WERI-Rb-1 (cell line): Measurements from ENCODE around the gene KRT80.

Experiments used
- DNase-seq: peaks from one replicate; pipeline ENCODE4 v3.0.0-alpha.2; 2020
- H3K27ac ChIP-seq: fragments of 250-450 bp; sonication (Bioruptor Pico); 2 replicates; pipeline ENCODE4 v1.5.1; 2020; ENCODE audit warnings: mild to moderate bottlenecking, moderate library complexity
- H3K27me3 ChIP-seq: fragments of 250-450 bp; sonication (Bioruptor Pico); 2 replicates; pipeline ENCODE4 v1.5.1; 2021; ENCODE audit warnings: mild to moderate bottlenecking, low read depth, moderate library complexity; ENCODE audit not compliant: insufficient read depth, severe bottlenecking
- H3K36me3 ChIP-seq: fragments of 250-450 bp; sonication (Bioruptor Pico); 2 replicates; pipeline ENCODE4 v1.5.1; 2020; ENCODE audit warnings: mild to moderate bottlenecking, moderate library complexity
- H3K4me3 ChIP-seq: 2 replicates; pipeline ENCODE4 v1.5.1; 2011; ENCODE audit warnings: low read depth, mild to moderate bottlenecking, control low read depth, low read length
- H3K9me3 ChIP-seq: fragments of 250-450 bp; sonication (Bioruptor Pico); 2 replicates; pipeline ENCODE4 v1.5.1; 2021; ENCODE audit warnings: mild to moderate bottlenecking, moderate library complexity; ENCODE audit not compliant: severe bottlenecking
- TF ChIP-seq, protein P1 (sequence below): IDR thresholded peaks from 2 replicates; pipeline ENCODE4 v1.5.1; 2011; ENCODE audit warnings: low read depth, mild to moderate bottlenecking, control low read depth, inconsistent platforms, low read length

Gene KRT80

DNA sequence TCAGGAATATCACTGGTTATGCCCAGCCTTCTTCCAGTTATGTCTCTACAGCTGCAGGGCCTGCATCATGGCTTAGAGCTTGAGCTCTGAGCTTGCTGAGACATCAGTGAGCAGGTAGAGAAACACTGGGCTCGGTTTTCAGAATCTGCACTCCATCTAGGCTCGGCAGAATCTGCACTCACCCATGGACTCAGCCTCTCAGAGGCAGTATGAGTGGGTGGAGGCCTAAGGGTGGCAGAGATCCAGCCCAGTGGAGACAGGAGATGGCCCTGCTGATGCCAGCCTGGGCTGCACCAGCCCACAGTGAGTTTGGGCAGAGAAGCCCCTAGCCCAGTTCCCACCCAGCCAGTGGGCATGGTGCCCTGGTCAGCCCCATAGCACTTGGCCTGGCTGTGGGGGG is 12.8 kb downstream of the KRT80 start:
- Histone ChIP-seq H3K27me3 (no peaks in the 10 kb centered on the region), H3K36me3 (no peaks in the 10 kb centered on the region), H3K4me3 (no peak overlapping the region), H3K27ac (no peak overlapping the region), H3K9me3 (peaks cover 5% of the 10 kb centered on the region)
- TF ChIP-seq, protein P1, sequence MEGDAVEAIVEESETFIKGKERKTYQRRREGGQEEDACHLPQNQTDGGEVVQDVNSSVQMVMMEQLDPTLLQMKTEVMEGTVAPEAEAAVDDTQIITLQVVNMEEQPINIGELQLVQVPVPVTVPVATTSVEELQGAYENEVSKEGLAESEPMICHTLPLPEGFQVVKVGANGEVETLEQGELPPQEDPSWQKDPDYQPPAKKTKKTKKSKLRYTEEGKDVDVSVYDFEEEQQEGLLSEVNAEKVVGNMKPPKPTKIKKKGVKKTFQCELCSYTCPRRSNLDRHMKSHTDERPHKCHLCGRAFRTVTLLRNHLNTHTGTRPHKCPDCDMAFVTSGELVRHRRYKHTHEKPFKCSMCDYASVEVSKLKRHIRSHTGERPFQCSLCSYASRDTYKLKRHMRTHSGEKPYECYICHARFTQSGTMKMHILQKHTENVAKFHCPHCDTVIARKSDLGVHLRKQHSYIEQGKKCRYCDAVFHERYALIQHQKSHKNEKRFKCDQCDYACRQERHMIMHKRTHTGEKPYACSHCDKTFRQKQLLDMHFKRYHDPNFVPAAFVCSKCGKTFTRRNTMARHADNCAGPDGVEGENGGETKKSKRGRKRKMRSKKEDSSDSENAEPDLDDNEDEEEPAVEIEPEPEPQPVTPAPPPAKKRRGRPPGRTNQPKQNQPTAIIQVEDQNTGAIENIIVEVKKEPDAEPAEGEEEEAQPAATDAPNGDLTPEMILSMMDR, result no peak
- no peak for DNase-seq

GRCh38 chr12:52178443-52178842 is 13.4 kb downstream of the KRT80 start:
- Histone ChIP-seq H3K9me3 (peaks cover 5% of the 10 kb centered on the region), H3K27me3 (no peaks in the 10 kb centered on the region), H3K4me3 (no peak overlapping the region), H3K27ac (no peak overlapping the region), H3K36me3 (no peaks in the 10 kb centered on the region)
- TF ChIP-seq, protein P1, result no peak
- DNase-seq, result no peak

DNA sequence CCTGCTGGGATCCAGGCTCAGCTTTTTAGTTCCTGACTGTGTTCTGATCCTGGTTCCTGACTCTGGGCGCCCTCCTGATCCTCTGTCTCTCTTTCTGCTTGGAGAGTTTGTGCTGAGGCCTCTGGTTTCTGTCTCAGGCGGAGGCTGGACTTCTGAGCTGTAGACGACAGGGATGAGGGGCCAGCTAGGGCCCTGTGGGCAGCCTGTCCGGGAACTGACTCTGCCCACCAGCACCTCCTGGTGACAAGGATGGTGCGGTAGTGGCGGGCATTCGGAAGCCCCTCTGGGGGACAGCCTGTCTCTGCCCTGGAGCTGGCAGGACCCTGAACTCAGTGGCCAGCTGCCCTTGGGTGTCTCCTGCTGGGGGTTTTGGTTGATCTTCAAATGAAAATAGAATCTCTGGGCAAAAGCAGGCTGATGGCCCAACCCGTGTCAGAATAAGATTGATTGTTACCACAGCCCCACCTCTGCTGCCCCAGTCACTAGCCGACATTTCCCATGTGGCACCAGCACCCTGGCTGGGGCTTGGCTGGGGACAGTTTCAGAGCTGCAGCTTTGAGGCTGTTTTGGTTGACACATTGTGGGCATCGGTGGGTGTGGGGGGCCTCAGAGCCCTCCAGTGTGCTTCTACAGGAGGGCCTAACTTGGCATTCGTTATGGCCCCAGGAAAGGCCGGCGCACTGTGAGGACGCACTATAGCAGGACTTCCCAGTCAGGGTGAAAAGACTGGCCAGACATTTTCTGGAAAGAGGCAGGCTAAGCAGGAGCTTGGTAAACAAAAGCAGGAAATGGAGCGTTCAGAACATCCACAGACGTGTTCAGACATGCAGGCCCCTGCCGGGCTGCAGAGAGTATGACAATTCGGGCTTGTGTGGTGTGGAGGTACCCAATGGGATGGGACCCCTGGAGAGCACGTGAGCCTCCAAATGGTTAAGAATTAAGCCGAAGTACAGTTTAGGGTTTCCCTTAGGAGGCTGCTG is 16.2 kb downstream of the KRT80 start:
- peak; percentile 59 for DNase-seq
- peak overlapping the region; percentile 45 for H3K27ac ChIP-seq

DNA sequence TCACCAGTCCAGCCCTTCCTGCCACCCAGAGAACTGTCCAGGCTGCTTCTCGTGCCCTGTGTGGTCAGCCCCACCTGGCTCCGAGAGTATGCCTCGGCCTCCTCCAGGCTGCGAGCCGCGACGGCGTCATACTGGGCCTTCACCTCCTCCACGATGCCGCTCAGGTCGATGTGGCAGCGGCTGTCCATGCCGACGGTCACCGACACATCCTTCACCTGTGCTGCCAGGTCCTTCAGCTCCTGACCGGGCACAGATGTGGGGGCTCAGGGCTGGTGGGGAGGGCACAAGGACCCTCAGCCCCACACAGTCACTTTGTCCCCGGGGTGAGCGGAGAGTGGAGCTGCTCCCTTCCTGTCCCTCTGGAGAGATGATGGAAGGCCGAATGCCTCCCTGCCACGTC is 18.3 kb downstream of the KRT80 start:
- TF ChIP-seq, protein P1, result no peak
- H3K27ac ChIP-seq, result no peak overlapping the region
- H3K9me3 ChIP-seq, result peaks cover 5% of the 10 kb centered on the region
- H3K27me3 ChIP-seq, result no peaks in the 10 kb centered on the region
- DNase-seq, result no peak
- H3K36me3 ChIP-seq, result no peaks in the 10 kb centered on the region
- no peak overlapping the region for H3K4me3 ChIP-seq

More for the DNA sequence above, 16.2 kb downstream of the KRT80 start:
- H3K27me3 ChIP-seq, result no peaks in the 10 kb centered on the region
- peaks cover 5% of the 10 kb centered on the region for H3K9me3 ChIP-seq
- TF ChIP-seq, protein P1, result peak; percentile 40; the same call in 1 of the 2 replicates
- no peaks in the 10 kb centered on the region for H3K36me3 ChIP-seq
- H3K4me3 ChIP-seq, result no peak overlapping the region

DNA sequence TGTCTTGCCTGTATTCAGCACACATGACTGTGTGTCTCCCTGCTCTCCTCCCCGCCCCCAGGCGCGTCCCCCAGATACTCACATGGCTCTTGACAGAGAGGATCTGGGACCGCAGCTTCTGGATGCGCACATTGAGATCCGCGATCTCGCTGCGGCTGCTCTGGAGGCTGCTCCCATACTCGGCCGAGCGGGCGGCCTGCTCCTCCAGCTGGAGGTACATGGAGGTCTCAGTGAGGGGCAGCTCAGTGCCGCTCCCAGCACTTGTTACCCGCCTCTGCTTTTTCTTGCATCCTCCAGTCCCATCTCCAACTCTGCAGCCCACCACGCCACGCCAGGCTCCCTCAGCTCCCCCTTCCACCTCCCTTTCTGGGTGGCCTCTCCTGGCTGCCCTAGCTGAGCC is 18.9 kb downstream of the KRT80 start:
- H3K27ac ChIP-seq, result no peak overlapping the region
- H3K36me3 ChIP-seq, result no peaks in the 10 kb centered on the region
- no peaks in the 10 kb centered on the region for H3K27me3 ChIP-seq
- peaks cover 5% of the 10 kb centered on the region for H3K9me3 ChIP-seq
- no peak for DNase-seq
- H3K4me3 ChIP-seq, result no peak overlapping the region
- TF ChIP-seq, protein P1, result no peak
